Heart left ventricle (tissue), 13 donors: ENCODE results near the gene MYO19.

Experiments
- POLR2A ChIP-seq, 2 donors: fragments of 450-650 bp; IDR thresholded peaks; one replicate each; pipeline ENCODE4 v1.6.1; 2017; ENCODE audit warnings: antibody characterized with exemption in 2 of 2, mild to moderate bottlenecking in 2 of 2, moderate library complexity in 2 of 2
- TF ChIP-seq, protein P1 (sequence below), 12 donors: fragments of 200-600 bp; sonication (generic) in 4 of 12; IDR thresholded peaks; one replicate each; pipeline versions ENCODE4 v1.5.0 to v1.8.0; 2018 to 2022; ENCODE audit warnings: antibody characterized with exemption in 12 of 12, mild to moderate bottlenecking in 5 of 12
- donor health status: ischemic (EF 13 %, LVEDD 7.1; RV severe dilation, severe dysfunction).
- donor health status: DM: no; HTN: yes; CAD: no.
- donor health status: DM: no; HTN: no; CAD: no.
- donor health status: ischemic (EF 25% LVEDD 6.9; RV normal size, moderate dysfunction).
- donor health status: ischemic (EF 25% LVEDD 5.7; RV mildly dilated, moderate dysfunction).
- donor health status: ischemic (EF 35%, LVEDD 5.7; RV mildly dilated, moderate dysfunction).
- donor health status: nonischemic (EF 11% LVEDD 7.7; RV severe dilation, severe dysfunction).
- donor health status: DM: yes; HTN: yes; CAD: no.
- donor health status: PGD.
- donor health status: ischemic (EF 29% LVEDD 5.4; RV normal size, mild dysfunction).
- donor health status: nonischemic (EF 23%, LVEDD 6.1; RV moderate dilation, normal function).

GRCh38 chr17:36475346-36475970 is 59.2 kb downstream of the MYO19 start:
- TF ChIP-seq, protein P1, sequence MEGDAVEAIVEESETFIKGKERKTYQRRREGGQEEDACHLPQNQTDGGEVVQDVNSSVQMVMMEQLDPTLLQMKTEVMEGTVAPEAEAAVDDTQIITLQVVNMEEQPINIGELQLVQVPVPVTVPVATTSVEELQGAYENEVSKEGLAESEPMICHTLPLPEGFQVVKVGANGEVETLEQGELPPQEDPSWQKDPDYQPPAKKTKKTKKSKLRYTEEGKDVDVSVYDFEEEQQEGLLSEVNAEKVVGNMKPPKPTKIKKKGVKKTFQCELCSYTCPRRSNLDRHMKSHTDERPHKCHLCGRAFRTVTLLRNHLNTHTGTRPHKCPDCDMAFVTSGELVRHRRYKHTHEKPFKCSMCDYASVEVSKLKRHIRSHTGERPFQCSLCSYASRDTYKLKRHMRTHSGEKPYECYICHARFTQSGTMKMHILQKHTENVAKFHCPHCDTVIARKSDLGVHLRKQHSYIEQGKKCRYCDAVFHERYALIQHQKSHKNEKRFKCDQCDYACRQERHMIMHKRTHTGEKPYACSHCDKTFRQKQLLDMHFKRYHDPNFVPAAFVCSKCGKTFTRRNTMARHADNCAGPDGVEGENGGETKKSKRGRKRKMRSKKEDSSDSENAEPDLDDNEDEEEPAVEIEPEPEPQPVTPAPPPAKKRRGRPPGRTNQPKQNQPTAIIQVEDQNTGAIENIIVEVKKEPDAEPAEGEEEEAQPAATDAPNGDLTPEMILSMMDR (IDR thresholded peaks at IDR 0.05), result no peak
- TF ChIP-seq POLR2A (IDR thresholded peaks at IDR 0.05), result no peak
